GM18519 (cell line): ENCODE measurements around the gene TXNDC11.

Experiments
- ATAC-seq: cut with Tn5 transposase; IDR thresholded peaks from one replicate; pipeline ENCODE4 v1.9.1; 2021; ENCODE audit warnings: mild to moderate bottlenecking, moderate library complexity; ENCODE audit not compliant: unreplicated experiment, low FRiP score

Gene TXNDC11

DNA sequence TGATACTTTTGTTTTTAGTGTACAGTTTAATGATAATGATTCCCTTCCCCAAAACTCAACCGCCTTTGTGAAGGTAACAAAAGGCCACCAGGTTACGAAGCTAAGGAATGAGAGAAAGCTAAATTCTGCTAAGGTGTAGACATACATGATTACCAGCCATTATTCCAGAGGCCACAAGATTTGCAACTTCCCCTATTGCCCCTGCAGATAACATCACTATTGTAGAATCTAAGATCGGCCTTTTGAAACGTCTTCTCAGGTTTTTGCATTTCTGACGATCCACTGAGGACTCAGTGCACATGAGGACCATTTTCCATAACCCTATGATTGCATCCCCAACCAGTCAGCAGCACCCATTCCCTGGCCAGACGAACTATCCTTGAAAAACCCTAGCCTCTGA lies 108.3 kb downstream of the TXNDC11 start:
- ATAC-seq = no peak

GRCh38 chr16:11633113-11633512 lies 109.5 kb downstream of the TXNDC11 start:
- ATAC-seq = no peak

GRCh38 chr16:11632455-11632939 lies 110.2 kb downstream of the TXNDC11 start:
- ATAC-seq = no peak

DNA sequence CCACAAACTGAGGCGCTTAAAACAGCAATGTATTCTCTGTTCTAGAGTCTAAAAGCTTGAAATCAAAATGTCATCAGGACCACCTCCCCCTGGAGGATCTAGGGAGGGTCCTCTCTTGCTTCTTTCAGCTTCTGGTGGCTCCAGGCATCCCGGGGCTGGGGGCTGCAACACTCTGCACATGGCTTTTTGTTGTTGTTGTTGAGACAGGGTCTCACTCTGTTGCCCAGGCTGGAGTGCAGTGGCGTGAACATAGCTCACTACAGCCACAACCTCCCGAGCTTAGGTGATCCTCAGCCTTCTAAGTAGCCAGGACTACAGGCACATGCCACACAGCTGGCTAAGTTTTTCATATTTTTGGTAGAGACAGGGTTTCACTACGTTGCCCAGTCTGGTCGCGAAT lies 111.4 kb downstream of the TXNDC11 start:
- ATAC-seq = no peak

DNA sequence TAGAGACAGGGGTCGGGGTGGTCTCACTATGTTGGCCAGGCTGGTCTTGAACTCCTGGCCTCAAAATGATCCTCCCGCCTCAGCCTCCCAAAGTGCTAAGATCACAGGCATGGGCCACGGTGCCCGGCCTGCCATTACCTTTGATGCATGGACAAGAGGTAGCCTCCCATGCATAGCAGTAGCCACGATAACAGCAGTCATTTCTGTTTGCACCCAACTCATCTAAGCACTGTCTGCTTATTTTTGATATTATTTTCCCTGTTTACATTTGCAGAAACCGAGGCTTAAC lies 111.9 kb downstream of the TXNDC11 start:
- no peak for ATAC-seq

DNA sequence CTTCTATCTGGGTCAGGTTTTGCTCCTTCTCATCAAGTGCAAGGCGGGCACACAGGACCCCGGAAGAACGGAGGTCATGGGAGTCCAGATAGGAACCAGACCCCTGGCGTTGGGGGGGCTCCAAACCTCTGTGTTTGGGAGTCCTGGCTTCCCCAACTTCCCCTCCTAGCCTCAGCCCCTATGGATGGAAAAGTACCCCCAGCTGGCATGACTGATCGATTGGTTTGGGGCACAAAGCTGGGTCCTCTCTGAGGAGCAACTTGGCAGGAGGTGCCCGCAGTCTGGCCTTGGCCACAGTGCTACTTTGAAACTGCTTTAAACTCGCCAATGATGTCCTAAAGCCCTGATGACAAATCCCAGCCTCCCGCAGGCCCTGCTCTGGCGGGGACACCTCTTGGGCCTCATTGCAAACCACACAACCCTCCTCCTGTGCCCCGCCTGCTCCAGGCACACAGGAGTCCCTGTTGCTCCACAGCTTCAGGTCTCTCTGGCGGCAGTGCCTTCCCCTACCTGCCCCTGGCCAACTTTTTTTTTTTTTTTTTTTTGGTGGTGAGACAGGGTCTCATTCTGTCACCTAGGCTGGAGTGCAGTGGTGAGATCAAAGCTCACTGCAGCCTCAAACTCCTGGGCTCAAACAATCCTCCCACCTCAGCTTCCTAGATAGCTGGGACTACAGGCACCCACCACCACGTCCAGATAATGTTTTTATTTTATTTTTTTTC lies 112.5 kb downstream of the TXNDC11 start:
- no peak for ATAC-seq
